HL-60 (cell line): Measurements from ENCODE around the gene FKBP6.
"Not testable (repeated sequence)": the region's sequence is repeated elsewhere in the genome, so short reads cannot be mapped to it uniquely, and the experiment has no call there.

ENCODE experiments used
- DNase-seq, 2 experiments: peaks; one replicate each; pipeline ENCODE4 v3.0.0-alpha.2; 2010 to 2020; ENCODE audit warnings: low read depth in 1 of 2, low spot score in 1 of 2
- H3K27ac ChIP-seq: fragments of 250-450 bp; sonication (Bioruptor Pico); replicated peaks from 2 replicates; pipeline ENCODE4 v1.5.1; 2020; ENCODE audit warnings: mild to moderate bottlenecking, moderate library complexity
- H3K27me3 ChIP-seq: fragments of 250-450 bp; sonication (Bioruptor Pico); 2 replicates; pipeline ENCODE4 v1.5.1; 2021; ENCODE audit warnings: mild to moderate bottlenecking, moderate library complexity; ENCODE audit not compliant: insufficient read depth, poor library complexity, severe bottlenecking
- H3K4me3 ChIP-seq: replicated peaks from 2 replicates; pipeline ENCODE4 v1.5.1; 2011; ENCODE audit warnings: mild to moderate bottlenecking, control low read depth, low read length; ENCODE audit not compliant: insufficient read depth
- GABPA ChIP-seq: IDR thresholded peaks from 2 replicates; pipeline ENCODE4 v1.6.1; 2012; ENCODE audit warnings: low read depth
- POLR2AphosphoS5 ChIP-seq: IDR thresholded peaks from 2 replicates; pipeline ENCODE4 v1.6.1; 2012; ENCODE audit warnings: low read depth
- SPI1 ChIP-seq: IDR thresholded peaks from 2 replicates; pipeline ENCODE4 v1.6.1; 2012; ENCODE audit warnings: low read depth, mild to moderate bottlenecking, borderline replicate concordance
- TF ChIP-seq, protein P1 (sequence below): IDR thresholded peaks from one replicate; pipeline ENCODE4 v1.5.1; 2011; ENCODE audit warnings: low read length, control low read depth, inconsistent platforms; ENCODE audit not compliant: insufficient read depth
- TF ChIP-seq, protein P2 (sequence below): IDR thresholded peaks from 2 replicates; pipeline ENCODE4 v1.6.1; 2012; ENCODE audit warnings: low read depth; ENCODE audit not compliant: insufficient replicate concordance

FKBP6 gene

DNA sequence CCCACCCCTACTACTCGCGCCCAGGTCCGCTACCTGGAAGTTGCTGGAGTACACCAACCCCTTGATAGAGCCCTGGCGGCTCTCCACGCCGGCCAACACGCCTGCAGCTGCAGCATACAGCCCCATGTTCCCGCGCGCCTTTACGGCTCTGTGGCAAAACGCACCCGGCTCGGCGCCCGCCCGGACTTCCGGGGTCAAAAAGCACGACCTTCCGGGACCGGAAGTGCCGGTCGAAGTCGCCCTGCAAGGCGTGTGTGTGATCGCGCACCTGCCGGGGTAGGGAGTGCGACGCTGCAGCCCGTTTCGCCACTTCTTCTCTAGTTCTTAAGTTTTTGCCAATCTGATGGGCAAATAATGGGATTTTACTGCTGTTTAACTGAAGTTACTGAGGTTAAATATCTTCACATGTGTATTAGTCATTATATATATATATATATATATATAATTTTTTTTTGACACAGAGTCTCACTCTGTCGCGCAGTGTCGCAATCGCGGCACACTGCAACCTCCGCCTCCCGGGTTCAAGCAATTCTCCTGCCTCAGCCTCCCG, 19.2 kb upstream of the FKBP6 start, which contains the start of gene NSUN5:
Gene NSUN5 (minus strand): TSS at position 162 of the 550 bp plus-strand sequence. CDS start 36 bp downstream, at position 126.
- Histone ChIP-seq H3K27me3 (no peaks in the 10 kb centered on the region), H3K4me3 (peak within 1 kb of the TSS; percentile 94), H3K27ac (peak within 1 kb of the TSS; percentile 73)
- DNase-seq, result peak; percentile 95
- TF ChIP-seq, protein P1, sequence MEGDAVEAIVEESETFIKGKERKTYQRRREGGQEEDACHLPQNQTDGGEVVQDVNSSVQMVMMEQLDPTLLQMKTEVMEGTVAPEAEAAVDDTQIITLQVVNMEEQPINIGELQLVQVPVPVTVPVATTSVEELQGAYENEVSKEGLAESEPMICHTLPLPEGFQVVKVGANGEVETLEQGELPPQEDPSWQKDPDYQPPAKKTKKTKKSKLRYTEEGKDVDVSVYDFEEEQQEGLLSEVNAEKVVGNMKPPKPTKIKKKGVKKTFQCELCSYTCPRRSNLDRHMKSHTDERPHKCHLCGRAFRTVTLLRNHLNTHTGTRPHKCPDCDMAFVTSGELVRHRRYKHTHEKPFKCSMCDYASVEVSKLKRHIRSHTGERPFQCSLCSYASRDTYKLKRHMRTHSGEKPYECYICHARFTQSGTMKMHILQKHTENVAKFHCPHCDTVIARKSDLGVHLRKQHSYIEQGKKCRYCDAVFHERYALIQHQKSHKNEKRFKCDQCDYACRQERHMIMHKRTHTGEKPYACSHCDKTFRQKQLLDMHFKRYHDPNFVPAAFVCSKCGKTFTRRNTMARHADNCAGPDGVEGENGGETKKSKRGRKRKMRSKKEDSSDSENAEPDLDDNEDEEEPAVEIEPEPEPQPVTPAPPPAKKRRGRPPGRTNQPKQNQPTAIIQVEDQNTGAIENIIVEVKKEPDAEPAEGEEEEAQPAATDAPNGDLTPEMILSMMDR, result no peak
- TF ChIP-seq, protein P2, sequence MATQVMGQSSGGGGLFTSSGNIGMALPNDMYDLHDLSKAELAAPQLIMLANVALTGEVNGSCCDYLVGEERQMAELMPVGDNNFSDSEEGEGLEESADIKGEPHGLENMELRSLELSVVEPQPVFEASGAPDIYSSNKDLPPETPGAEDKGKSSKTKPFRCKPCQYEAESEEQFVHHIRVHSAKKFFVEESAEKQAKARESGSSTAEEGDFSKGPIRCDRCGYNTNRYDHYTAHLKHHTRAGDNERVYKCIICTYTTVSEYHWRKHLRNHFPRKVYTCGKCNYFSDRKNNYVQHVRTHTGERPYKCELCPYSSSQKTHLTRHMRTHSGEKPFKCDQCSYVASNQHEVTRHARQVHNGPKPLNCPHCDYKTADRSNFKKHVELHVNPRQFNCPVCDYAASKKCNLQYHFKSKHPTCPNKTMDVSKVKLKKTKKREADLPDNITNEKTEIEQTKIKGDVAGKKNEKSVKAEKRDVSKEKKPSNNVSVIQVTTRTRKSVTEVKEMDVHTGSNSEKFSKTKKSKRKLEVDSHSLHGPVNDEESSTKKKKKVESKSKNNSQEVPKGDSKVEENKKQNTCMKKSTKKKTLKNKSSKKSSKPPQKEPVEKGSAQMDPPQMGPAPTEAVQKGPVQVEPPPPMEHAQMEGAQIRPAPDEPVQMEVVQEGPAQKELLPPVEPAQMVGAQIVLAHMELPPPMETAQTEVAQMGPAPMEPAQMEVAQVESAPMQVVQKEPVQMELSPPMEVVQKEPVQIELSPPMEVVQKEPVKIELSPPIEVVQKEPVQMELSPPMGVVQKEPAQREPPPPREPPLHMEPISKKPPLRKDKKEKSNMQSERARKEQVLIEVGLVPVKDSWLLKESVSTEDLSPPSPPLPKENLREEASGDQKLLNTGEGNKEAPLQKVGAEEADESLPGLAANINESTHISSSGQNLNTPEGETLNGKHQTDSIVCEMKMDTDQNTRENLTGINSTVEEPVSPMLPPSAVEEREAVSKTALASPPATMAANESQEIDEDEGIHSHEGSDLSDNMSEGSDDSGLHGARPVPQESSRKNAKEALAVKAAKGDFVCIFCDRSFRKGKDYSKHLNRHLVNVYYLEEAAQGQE, result no peak
- TF ChIP-seq SPI1 (peak; percentile 41; the same call in 1 of the 2 replicates), POLR2AphosphoS5 (peak; percentile 85; the same call in 1 of the 2 replicates), GABPA (peak; percentile 81)

DNA sequence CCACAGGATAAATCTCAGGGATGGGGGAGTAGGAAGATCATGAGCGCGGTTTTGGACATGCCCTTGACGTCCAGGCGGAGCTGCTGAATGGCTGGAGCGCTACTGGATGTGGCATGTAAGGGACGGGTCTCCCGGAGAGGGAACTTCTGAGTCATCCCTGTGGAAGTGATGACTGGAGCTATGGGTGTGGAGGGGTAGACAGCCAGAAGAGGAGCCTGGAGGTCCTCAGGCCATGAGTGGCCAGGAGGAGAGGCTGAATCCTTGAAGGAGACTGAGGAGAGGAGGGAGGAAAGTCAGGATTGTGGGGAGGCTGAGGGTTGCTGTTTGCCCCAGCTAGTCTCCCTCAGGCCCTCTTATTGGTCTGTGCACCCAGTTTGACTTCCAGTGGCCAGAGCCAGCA, 16.5 kb upstream of the FKBP6 start:
- DNase-seq, H3K27me3 ChIP-seq, H3K4me3 ChIP-seq, H3K27ac ChIP-seq: not testable (repeated sequence)

DNA sequence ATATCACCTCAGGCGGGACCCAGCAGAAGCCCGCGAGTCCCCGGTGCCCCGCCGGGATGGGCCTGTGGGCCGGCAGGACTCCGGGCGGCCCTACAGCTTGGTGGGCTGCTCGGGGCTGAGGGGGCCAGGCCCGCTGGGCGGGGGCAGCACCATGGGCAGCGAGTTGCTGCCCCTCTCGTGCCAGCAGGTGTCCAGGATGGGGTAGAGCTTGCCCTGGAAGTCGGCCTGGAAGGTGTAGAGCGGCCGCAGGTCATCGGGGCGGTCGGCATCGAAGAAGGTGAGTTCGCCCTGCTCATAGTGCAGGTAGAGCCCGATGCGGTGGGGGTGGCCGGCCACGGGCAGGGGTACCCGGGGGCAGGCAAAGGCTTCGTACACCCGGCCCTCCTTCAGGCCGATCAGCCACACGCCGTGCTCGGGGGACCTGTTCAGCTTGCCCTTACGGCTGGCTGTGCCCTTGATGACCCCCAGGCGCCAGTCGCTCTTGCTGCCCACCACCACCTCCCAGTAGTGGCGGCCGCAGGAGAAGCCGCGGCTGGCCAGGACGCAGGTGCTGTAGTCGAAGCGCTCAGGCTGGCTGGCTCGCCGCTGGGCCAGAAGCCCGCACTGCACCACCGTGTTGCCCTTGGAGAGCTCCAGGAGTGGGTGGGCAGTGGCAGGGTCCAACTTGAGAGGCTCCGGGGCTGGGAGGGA, 15.0 kb upstream of the FKBP6 start:
- TF ChIP-seq GABPA (no peak), POLR2AphosphoS5 (no peak), SPI1 (no peak)
- TF ChIP-seq, protein P2, result no peak
- TF ChIP-seq, protein P1, result no peak
- Histone ChIP-seq H3K4me3 (no peak overlapping the region), H3K27me3 (no peaks in the 10 kb centered on the region), H3K27ac (no peak overlapping the region)
- no peak for DNase-seq

DNA sequence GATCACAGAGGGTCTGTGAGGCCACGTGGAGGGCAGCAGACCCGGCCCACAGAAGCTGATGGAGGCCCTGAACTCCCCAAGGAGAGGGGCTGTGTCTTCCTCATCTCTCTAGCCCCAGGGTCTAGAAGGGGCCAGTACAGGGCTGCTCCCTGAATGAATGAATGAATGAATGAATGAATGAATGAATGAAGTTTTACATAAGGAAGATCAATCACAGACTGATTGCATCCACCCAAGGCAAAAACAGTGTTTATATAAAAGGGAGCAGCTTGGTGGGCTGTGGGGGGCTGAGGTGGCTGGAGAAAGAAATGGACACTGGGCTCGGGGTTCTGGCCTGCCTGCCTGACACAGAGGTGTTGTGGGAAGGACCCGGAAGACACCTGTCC, 14.4 kb upstream of the FKBP6 start:
- DNase-seq, result no peak
- TF ChIP-seq POLR2AphosphoS5 (no peak), GABPA (no peak), SPI1 (no peak)
- TF ChIP-seq, protein P2, result no peak
- TF ChIP-seq, protein P1, result no peak
- Histone ChIP-seq H3K27me3 (no peaks in the 10 kb centered on the region), H3K4me3 (no peak overlapping the region), H3K27ac (no peak overlapping the region)
